Upper lobe of left lung (tissue), 4 donors: ENCODE measurements around the gene PCCA.

Source experiments
- CTCF ChIP-seq, 6 experiments: fragments of 450-650 bp in 4 of 6; fragments of 200-600 bp in 2 of 6; sonication (generic) in 2 of 6; IDR thresholded peaks; one replicate each; pipeline ENCODE4 v1.5.1; 2016 to 2019; ENCODE audit warnings: antibody characterized with exemption in 6 of 6
- POLR2A ChIP-seq, 4 donors: fragments of 450-650 bp; IDR thresholded peaks; one replicate each; pipeline ENCODE4 v1.5.1; 2016 to 2017; ENCODE audit warnings: antibody characterized with exemption in 4 of 4, mild to moderate bottlenecking in 2 of 4

DNA sequence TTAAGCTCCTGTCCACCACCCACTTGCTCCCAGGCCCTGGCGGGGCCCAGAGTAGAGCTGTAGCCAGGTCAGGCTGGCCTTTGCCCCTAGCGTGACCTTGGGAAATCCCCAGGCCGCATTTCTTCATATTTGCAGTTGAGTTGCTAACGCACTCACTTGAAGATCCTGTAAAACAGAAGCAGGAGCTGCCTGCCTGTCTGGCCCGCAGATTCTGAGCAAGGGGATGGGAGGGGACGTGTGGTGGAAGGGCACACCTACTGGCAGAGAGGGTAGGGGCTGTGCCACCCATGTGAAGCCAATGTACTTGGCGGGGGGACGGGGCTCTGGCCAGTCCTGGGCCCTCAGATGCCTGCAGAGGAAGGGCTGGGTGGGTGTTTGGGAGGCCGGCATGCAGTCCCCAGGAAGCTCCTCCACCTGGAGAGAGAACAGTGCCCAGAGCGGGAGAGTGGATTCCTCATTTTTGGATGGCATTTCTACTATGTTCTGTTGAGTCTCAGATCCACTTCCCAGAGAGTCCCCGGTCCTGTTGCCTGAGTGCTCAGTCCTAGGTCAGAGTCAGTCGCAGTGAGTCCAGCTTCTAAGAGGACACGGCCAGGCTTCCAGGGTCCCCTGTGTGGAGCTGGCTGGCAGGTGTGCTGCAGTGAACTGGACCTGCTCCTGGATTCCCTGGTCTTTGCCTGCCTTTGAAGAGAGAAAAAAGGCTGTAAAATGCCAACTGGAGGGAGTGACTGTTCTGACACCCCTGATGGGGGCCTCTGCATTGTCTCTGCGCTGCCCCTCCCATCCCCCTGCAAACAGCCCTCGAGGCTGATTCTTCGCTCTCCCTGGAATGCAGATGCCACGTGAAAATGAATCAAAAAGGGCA lies 436.8 kb downstream of the PCCA start:
- TF ChIP-seq CTCF (IDR thresholded peaks at IDR 0.05): no peak
- TF ChIP-seq POLR2A (IDR thresholded peaks at IDR 0.05): no peak
